Suprapubic skin (tissue), 4 donors: ENCODE measurements around the gene ARHGAP6.

Experiments
- CTCF ChIP-seq, 2 donors: fragments of 200-600 bp in 1 of 2; fragments of 450-650 bp in 1 of 2; sonication (generic) in 1 of 2; IDR thresholded peaks; one replicate each; pipeline ENCODE4 v1.5.1; 2016 to 2019; ENCODE audit warnings: antibody characterized with exemption in 2 of 2, mild to moderate bottlenecking in 1 of 2, moderate library complexity in 1 of 2
- EP300 ChIP-seq: sonication (generic); formaldehyde crosslinking; IDR thresholded peaks from one replicate; pipeline ENCODE4 v1.6.1; 2017; ENCODE audit warnings: antibody characterized with exemption
- POLR2AphosphoS5 ChIP-seq, 3 donors: sonication (generic); formaldehyde crosslinking; IDR thresholded peaks; one replicate each; pipeline ENCODE4 v1.6.1; 2017; ENCODE audit warnings: antibody characterized with exemption in 3 of 3

DNA sequence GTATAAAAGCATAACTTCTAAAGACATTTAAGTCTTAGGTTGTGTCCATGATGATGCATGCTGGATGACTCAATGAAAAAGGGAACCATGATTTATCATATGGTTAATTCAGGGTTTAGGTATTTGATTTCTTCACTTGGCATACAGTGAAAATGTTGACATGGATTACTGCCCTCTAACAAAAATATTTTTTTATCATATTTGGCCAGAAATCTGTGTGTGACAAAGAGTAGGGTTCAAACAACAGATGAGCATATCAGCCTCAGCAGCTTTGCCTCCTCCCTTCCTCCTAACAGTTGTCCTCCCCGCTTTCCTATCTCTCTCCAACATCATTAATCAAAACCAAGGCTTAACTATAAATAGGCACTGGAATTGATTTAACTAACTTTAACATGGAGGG lies 46.3 kb downstream of the ARHGAP6 start:
- TF ChIP-seq CTCF (IDR thresholded peaks at IDR 0.05): no peak
- no peak for TF ChIP-seq EP300
- TF ChIP-seq POLR2AphosphoS5 (IDR thresholded peaks at IDR 0.05): no peak
